Measurements from ENCODE around the gene IYD.

IYD gene, protein sequence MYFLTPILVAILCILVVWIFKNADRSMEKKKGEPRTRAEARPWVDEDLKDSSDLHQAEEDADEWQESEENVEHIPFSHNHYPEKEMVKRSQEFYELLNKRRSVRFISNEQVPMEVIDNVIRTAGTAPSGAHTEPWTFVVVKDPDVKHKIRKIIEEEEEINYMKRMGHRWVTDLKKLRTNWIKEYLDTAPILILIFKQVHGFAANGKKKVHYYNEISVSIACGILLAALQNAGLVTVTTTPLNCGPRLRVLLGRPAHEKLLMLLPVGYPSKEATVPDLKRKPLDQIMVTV

GRCh38 chr6:150368762-150369161, at the start of gene IYD:
Gene IYD (plus strand): TSS chr6:150369012. CDS start chr6:150369032, 20 bp downstream.
- no peak for DNase-seq

DNA sequence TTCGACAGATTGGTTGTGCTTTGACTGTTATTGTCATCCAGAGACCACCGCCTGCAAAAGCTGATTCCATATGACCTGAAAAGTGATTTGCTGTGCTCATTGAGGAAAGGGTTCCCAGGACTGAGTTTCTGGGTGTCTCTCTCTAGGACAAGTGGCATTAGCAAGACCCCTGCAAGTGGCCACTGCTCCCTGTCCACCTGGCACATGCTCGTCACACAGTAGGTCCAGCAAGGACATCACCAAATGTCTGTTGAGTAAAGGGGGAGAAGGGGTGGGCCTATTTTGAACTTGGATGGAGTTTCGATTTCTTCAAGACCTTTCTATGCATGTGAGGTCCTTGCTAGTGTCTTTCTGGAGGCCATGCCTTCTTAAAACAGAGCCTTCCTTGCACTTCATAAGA, 48.9 kb upstream of the IYD start:
- no peak for DNase-seq

DNA sequence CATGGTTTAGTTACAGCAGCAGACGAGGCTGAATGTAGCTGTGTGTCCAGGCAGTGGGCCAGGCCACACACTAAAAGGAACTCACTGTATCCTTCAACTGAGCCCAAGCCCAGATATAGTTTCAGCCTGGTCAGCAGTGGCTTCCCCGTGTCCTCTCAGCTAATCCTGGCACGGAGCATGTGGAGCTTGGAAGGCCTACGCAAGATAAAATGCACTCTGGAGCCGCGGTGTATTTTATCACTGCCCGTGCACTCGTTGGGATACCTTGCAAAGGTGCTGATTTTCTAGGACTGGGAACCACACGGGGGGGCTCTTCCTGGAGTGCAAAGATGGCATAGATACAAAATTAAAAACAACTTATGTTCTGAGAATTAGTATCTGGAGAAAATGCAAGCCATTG, 48.4 kb upstream of the IYD start:
- DNase-seq: no peak

DNA sequence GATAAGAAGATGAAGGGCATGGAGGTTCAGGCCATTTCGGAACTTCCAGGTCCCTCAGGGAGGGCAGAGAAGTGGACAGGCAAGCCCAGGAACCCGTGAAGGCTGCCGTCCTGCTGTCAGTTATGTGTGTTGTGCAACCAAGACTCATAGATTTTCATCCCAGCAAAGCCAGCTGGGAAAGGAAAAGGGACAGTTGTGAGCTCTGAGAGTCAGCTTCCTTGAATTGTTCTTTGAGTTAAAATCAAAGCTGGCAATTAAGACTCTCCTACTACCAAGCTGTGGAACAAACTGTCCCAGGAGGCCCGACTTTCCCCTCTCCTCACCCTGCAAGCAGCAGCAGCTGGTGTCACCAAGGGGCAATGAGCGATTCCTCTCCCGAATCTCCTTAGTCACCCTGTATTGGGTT, 46.3 kb upstream of the IYD start:
- peak in 1 of 2 experiments; percentile 15 for DNase-seq

DNA sequence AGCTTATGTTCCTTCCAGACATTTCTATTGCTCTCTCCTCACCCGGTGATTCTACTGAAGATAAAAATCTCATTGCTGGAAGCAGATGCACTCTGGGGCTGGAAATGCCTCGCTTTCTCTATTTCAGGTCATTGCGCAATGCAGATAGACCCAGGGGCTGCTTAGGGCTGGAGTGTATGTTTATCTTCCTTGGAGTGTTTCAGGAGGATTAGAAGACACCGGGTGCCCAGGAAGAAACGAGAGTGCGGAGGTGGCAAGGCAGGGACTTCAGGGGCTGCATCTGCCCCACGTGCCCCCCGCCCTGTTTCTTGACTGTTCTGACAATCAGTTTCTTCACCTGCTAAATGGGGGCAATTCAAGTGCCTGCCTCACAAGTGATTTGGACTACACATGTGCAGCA, 45.6 kb upstream of the IYD start:
- no peak for DNase-seq

DNA sequence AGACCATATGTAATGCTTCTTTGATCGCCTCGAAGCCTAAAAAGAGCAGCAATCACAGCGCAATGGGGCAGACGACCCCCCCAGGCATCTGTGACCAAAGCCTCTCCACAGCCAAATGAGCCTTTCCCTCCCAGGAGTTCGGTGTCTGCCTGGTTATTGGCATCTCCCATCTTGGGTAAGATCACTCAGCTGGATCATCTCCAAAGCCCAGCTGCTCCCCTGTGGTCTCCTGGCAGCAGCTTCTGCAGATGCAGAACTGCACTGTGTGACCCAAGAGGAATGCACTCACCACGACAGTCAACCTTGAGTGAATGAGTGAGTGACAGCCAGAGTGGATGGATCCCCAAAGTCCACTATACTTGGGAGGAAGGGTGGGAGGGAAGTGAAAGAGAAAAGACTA, 44.8 kb upstream of the IYD start:
- peak in 1 of 2 experiments; percentile 30 for DNase-seq

DNA sequence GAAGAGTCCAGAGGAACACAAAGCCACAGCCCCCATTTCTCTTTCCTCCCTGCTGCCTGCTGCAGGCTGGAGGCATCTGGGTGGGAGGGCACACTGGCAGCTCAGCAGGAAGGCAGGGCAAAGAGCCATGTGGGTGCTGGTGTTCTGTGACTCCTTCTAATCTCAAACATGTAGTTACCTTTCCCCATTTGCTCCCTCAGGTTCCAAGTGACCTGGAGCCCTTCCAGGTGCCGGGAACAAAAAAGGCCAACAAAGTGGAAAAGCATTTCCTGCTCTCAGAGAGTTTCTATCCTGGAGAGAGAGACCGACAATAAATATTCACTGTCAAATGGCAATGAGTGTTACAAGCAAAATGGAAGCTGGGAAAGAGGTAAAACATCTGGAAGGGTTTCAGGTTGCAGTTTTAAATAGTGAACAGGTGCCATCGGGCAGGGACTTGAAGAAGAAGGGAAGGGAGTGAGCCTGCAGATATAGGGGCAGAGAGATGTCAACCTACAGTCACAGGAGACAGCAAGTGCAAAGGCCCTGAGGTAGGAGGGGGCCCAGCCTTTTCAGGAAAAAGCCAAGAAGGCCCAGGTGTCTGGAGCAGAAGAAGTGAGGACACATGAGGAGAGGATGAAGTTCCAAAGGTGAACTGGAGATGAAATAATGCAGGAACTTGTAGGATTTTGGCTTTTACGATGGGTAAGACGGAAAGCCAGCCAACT, 43.6 kb upstream of the IYD start:
- peak in 1 of 2 experiments; percentile 37 for DNase-seq

DNA sequence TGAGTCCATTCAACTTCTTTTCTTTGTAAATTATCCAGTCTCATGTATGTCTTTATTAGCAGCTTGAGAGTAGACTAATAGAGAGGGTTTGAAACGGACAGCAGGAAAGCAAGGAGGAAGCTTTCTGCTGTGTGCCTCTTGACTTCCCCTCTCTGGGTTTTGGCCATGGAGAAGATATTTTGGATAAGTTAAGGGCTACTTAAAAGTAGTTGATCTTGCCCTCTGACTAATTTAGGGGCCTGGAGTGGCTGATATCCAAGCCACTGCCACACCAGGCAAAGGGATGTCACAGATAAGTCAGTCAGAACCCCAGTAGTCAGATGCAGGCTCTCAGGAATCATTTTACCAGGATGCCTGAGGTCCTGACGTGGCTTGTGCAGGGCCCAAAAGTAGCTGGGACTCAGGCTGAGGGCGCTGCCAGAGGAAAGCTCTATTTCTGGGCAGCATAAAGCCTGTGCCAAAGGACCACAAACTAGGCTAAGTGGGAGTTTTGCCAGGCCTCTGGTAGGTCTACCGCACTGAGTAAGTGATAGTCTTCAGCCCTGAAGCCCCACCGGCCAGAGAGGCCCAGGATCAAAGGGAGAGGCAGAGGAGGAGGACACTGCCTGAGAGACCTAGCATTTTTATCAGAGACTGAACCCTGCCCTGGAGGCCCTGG, 41.6 kb upstream of the IYD start:
- no peak for DNase-seq

- no peak for DNase-seq
These were observed 39.9 kb upstream of the IYD start for GRCh38 chr6:150328744-150329405.

DNA sequence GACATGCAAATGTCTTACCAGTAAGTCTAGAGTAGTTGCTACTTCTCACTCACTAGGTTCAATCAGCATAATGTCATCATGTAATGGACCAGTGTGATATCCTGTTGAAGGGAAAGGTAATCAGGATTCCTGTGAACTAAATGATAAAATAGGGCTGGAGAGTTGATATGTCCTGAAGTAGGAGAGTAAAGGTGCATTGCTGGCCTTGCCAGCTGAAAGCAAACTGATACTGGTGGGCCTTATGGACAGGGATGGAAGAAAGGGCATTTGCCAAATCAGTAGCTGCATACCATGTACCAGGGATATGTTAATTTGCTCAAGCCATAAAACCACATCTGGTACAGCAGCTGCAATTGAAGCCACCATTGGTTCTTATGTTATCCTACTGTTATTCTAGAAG, 37.5 kb upstream of the IYD start:
- peak in 1 of 2 experiments; percentile 11 for DNase-seq

GRCh38 chr6:150332939-150333584, 35.8 kb upstream of the IYD start:
- no peak for DNase-seq

DNA sequence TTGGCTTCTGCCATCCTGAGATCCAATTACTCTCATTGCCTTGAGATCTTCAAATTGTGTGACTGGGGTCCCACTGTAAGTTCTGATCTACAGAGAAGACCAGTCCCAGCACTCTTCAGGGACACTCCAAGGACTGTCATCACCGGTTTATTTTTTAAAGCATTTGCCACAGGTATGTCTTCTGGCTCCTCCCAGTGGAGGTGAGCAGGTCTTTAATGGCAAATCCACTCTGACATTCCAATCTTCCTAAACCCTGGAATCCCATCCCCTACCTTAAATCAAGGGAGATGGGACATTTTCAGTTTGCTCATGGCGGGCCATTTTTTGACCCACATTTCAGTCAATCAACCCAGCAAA, 35.2 kb upstream of the IYD start:
- DNase-seq: no peak

GRCh38 chr6:150334790-150335783, 33.7 kb upstream of the IYD start:
- DNase-seq: peak; percentile 11 to 67

DNA sequence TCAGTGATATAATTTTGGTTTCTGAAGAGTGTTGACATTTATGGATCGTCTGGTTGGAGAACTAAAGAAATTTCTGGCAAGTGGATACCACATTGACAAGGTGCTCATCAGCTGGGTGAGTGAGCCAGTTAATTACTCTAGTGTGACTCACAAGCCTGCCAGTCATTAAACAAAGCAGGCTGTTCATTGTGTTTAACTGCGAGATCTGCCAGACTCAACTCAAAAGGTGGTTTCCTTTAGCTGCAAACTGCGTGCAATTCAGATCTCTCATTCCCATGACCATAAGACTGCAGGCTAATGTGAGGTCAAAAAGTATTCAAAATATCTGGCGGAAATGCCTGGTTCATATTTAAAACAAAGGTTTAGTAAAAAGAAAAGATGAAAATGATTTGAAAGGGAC, 32.5 kb upstream of the IYD start:
- no peak for DNase-seq

GRCh38 chr6:150336708-150337107, 32.1 kb upstream of the IYD start:
- no peak for DNase-seq

- no peak for DNase-seq
These were observed 26.7 kb upstream of the IYD start for GRCh38 chr6:150342126-150342525.

- no peak for DNase-seq
These were observed 25.4 kb upstream of the IYD start for GRCh38 chr6:150343434-150343833.

DNA sequence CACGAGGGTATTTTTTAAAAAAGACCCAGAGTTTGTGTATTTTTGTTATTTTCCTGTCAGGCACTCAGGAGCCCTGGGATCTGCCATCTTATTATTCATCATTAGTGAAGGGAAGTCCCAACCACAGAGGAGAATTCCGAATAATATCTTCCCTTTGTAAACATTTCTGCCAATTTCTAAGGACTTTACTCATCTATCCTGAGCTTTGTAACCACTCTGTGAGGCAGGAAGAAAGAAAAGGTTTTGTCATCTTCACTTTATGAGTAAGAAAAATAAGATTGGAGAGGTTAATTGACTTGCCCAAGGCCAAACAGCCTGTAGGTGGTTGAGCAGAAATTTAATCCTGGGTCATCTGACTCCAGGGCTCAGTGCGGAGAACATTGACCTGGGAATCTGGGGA, 23.0 kb upstream of the IYD start:
- no peak for DNase-seq

DNA sequence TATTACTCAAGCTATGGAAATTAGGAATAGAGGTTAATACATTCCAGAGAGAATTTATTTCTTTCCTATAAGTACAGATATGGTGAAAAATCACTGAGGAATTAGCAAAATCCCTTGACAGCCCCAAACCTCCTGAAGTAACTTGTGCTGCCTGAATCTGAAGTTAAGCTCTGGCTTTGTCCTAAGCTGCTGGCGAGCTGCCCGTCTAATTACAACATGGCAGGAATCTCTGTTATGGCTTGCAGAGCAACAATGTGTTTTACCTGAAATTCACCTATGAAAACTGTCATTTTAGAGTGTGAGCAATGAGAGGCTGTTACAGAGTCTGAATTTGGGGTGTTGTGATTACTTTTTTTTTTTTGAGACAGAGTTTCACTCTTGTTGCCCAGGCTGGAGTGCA, 22.5 kb upstream of the IYD start:
- DNase-seq: no peak

DNA sequence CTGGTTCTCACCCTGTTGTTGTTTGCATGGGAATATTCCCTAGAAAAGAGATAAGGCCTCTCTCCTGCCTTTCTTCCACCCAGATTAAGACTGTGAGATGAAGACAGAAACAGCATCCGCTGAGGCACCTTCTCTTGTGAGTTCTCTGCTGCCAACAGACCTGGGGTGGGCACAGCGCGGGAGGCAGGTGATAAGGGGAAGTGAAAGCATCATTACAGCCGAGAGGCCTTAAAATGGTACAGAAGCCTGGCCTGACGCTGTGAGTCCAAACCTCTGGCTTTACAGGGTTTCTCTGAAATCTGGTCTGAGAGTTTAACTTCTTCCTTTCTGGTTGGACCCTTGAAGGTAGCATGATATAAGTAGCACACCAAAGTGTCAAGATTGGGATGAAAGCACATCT, 21.0 kb upstream of the IYD start:
- no peak for DNase-seq

GRCh38 chr6:150349546-150349945, 19.3 kb upstream of the IYD start:
- no peak for DNase-seq

All from NCI-H524 (cell line).